ENCODE data around the gene CKS1B. TPM values are rescaled to one million over a fixed set of nuclear protein-coding genes. Genes with fewer than 3 reads are reported as not detected.

The CKS1B gene
- total RNA-seq, 2 donors from 2014 or later = 145 to 229 TPM

DNA sequence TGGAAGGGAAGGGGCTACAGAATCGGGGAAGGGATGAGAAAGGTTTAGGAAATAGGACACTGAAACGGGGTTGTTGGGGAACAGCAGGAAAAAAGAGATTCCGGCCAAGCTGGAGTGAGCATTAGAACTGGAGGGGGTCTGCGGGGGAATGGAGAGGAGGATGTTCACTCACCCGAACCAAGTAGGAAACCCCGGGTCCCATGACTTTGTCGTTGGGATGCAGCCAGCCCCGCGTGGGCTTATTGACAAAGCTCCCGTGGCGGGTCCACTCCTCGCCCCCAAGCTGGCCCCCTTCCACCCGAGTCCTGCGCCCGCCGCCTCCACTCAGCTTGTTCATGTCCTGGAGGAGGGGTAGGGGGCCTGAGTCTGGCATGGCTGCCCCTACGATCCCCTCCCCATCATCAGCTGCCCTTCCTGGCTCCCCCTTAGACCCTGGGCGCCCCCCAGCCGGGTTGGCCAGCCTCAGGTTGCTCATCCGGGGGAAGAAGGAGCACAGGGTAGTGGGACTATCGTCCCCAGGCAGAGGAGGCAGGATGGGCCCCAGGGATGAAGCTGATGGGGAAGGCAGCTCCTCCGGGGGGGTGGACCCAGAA lies 4.5 kb upstream of the CKS1B start:
- peak overlapping the region; percentile 85 for H3K27ac Mint-ChIP-seq
- peaks cover 39% of the 10 kb centered on the region for H3K36me3 Mint-ChIP-seq (ENCODE audit: low read depth)
- H3K9me3 ChIP-seq (ENCODE audit: control insufficient read depth, low read length) = no peaks in the 10 kb centered on the region
- peak overlapping the region; percentile 39 for H3K9ac ChIP-seq (ENCODE audit: extremely low read depth, low read length, poor library complexity, severe bottlenecking)
- DNase-seq = no peak
- no peaks in the 10 kb centered on the region for H3K27me3 Mint-ChIP-seq (ENCODE audit: insufficient read depth)
- peak overlapping the region; percentile 91 for H3K4me3 ChIP-seq (ENCODE audit: low read length)
- no peaks in the 10 kb centered on the region for H3K9me3 Mint-ChIP-seq
- peaks cover 36% of the 10 kb centered on the region for H3K36me3 ChIP-seq (ENCODE audit: control insufficient read depth, insufficient read depth, low read length)
- peaks cover 37% of the 10 kb centered on the region for H3K4me1 Mint-ChIP-seq
- no peak overlapping the region for H3K27ac ChIP-seq (ENCODE audit: low read depth, low read length)
- TF ChIP-seq, protein P1, sequence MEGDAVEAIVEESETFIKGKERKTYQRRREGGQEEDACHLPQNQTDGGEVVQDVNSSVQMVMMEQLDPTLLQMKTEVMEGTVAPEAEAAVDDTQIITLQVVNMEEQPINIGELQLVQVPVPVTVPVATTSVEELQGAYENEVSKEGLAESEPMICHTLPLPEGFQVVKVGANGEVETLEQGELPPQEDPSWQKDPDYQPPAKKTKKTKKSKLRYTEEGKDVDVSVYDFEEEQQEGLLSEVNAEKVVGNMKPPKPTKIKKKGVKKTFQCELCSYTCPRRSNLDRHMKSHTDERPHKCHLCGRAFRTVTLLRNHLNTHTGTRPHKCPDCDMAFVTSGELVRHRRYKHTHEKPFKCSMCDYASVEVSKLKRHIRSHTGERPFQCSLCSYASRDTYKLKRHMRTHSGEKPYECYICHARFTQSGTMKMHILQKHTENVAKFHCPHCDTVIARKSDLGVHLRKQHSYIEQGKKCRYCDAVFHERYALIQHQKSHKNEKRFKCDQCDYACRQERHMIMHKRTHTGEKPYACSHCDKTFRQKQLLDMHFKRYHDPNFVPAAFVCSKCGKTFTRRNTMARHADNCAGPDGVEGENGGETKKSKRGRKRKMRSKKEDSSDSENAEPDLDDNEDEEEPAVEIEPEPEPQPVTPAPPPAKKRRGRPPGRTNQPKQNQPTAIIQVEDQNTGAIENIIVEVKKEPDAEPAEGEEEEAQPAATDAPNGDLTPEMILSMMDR (conservative IDR thresholded peaks at IDR 0.05) = no peak
- H3K4me3 Mint-ChIP-seq = no peak overlapping the region
- H3K4me1 ChIP-seq (ENCODE audit: control insufficient read depth, insufficient read depth, low read length) = peaks cover 3% of the 10 kb centered on the region
- 0 to 10% methylated on average over 6 to 22 of the region's 22 CpGs for WGBS, 2 experiments (ENCODE audit: insufficient coverage in 1 of 2, insufficient read length in 1 of 2)
- no peaks in the 10 kb centered on the region for H3K27me3 ChIP-seq (ENCODE audit: control insufficient read depth, insufficient read depth, low read length, poor library complexity, severe bottlenecking)

DNA sequence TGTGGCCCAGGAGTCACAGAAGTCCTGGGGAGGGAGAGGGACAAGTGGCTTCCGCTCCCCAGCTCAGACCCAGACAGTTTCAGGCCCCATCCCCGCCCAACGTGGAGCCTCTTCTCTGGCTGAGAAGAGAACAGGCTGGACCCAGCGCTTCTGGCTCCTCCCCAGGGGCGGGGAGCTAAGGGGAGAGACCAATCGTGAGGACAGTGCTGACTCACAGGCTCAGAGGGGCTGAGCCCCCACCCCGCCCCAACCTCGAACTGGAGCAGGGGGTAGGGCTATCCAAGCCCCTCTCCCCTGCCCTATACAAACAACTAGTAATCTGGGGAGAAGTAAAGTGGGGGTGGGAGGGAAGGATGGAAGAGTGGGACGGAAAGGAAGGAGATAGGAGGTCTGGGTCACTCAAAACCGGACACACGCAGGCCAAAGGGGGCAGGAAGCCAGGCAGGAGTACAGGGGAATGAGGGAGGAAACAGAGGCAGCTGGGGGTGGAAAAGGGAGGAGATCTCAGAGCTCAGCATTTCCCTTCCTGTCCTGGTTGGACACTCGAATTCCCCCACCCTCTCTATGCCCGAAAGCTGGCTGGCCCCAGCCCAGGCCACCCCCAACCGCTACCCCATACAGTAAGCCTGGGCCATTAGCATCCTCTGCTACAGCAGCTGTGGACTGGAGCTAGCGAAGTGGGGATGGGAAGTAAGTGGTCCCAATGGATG lies 3.7 kb upstream of the CKS1B start, which contains the start of gene SHC1:
Gene SHC1, minus strand, starts transcription at position 117 of the 710 bp plus-strand sequence. CDS start 221 bp downstream, outside the sequence.
- H3K9ac ChIP-seq (ENCODE audit: extremely low read depth, low read length, poor library complexity, severe bottlenecking) = peak within 1 kb of the TSS; percentile 96
- WGBS, 2 experiments (ENCODE audit: insufficient coverage in 1 of 2, insufficient read length in 1 of 2) = 5 to 7% methylated on average over 9 to 15 of the region's 15 CpGs

DNA sequence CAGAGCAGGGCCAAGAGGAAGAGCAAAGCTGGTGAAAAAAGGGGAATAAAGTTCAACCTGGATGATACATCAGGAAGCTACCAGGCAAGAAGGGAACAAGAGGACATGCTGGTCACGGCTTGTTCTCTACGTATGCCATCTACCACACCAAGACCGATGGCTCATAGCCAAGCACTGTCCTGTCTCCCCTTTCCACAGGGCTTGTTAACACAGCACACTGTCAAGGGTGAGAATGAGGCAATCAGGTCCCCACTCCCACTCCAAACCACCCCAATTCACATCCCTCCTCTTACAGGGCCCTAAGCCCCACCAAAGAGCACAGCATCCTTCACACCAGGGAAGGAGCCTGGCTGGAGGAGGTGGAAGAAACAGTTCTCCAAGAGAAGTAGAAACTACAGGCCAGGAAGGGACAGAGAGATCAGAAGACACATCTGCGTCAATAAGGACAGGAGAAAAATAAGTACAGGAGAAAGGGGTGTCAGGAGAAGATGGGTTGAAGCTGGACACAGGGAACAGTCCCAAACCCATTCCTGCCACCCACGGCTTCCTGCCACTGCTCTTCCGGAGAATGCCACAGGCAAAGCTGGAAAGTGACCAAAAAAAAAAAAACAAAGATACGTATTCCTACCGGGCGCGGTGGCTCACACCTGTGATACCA lies 3.0 kb upstream of the CKS1B start:
- Histone ChIP-seq H3K36me3 (ENCODE audit: control insufficient read depth, insufficient read depth, low read length) (peaks cover 22% of the 10 kb centered on the region), H3K9me3 (ENCODE audit: control insufficient read depth, low read length) (no peaks in the 10 kb centered on the region), H3K9ac (ENCODE audit: extremely low read depth, low read length, poor library complexity, severe bottlenecking) (peak overlapping the region; percentile 96), H3K4me3 (ENCODE audit: low read length) (peak overlapping the region; percentile 91), H3K27me3 (ENCODE audit: control insufficient read depth, insufficient read depth, low read length, poor library complexity, severe bottlenecking) (no peaks in the 10 kb centered on the region), H3K4me1 (ENCODE audit: control insufficient read depth, insufficient read depth, low read length) (peaks cover 3% of the 10 kb centered on the region), H3K27ac (ENCODE audit: low read depth, low read length) (peak overlapping the region; percentile 89)
- TF ChIP-seq, protein P1 (conservative IDR thresholded peaks at IDR 0.05) = no peak
- WGBS, 2 experiments (ENCODE audit: insufficient coverage in 1 of 2, insufficient read length in 1 of 2) = 70 to 75% methylated on average over 8 to 10 of the region's 10 CpGs
- no peak overlapping the region for H3K4me3 Mint-ChIP-seq
- no peaks in the 10 kb centered on the region for H3K27me3 Mint-ChIP-seq (ENCODE audit: insufficient read depth)
- peaks cover 37% of the 10 kb centered on the region for H3K4me1 Mint-ChIP-seq
- no peak for DNase-seq
- H3K9me3 Mint-ChIP-seq = no peaks in the 10 kb centered on the region
- peaks cover 26% of the 10 kb centered on the region for H3K36me3 Mint-ChIP-seq (ENCODE audit: low read depth)
- H3K27ac Mint-ChIP-seq = peak overlapping the region; percentile 99

More for the DNA sequence above, 3.7 kb upstream of the CKS1B start, which contains the start of gene SHC1:
- no peak within 1 kb of the TSS for H3K4me3 Mint-ChIP-seq
- peak within 1 kb of the TSS; percentile 99 for H3K27ac Mint-ChIP-seq
- Histone ChIP-seq H3K36me3 (ENCODE audit: control insufficient read depth, insufficient read depth, low read length) (peaks cover 29% of the 10 kb centered on the region), H3K9me3 (ENCODE audit: control insufficient read depth, low read length) (no peaks in the 10 kb centered on the region), H3K27ac (ENCODE audit: low read depth, low read length) (peak within 1 kb of the TSS; percentile 89), H3K4me3 (ENCODE audit: low read length) (peak within 1 kb of the TSS; percentile 91), H3K27me3 (ENCODE audit: control insufficient read depth, insufficient read depth, low read length, poor library complexity, severe bottlenecking) (no peaks in the 10 kb centered on the region), H3K4me1 (ENCODE audit: control insufficient read depth, insufficient read depth, low read length) (peaks cover 3% of the 10 kb centered on the region)
- peak; percentile 97 for DNase-seq
- H3K36me3 Mint-ChIP-seq (ENCODE audit: low read depth) = peaks cover 32% of the 10 kb centered on the region
- H3K27me3 Mint-ChIP-seq (ENCODE audit: insufficient read depth) = no peaks in the 10 kb centered on the region
- TF ChIP-seq, protein P1 (conservative IDR thresholded peaks at IDR 0.05) = no peak
- H3K4me1 Mint-ChIP-seq = peaks cover 37% of the 10 kb centered on the region
- no peaks in the 10 kb centered on the region for H3K9me3 Mint-ChIP-seq

Data from endodermal cell (in vitro differentiated cells).